ENCODE results near the gene MMAA.

DNA sequence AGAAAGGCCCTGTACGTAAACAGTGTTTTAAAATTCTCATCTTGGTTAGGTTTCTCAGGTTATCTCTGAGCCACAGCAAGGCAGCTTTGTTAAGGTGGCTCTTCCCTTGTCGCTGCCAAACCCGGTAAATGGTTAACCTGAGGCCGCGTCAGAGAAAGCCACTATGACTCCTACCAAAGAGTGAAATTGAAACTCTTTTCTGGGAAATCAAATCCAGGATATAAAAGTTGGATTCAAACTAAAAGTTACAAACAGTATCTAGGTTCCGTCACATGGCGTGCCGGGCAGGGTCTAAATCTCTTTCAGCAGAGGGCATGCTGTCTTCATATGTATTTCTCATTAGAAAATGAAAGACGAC lies 433 bp downstream of the MMAA start:
- TF ChIP-seq, protein P1, sequence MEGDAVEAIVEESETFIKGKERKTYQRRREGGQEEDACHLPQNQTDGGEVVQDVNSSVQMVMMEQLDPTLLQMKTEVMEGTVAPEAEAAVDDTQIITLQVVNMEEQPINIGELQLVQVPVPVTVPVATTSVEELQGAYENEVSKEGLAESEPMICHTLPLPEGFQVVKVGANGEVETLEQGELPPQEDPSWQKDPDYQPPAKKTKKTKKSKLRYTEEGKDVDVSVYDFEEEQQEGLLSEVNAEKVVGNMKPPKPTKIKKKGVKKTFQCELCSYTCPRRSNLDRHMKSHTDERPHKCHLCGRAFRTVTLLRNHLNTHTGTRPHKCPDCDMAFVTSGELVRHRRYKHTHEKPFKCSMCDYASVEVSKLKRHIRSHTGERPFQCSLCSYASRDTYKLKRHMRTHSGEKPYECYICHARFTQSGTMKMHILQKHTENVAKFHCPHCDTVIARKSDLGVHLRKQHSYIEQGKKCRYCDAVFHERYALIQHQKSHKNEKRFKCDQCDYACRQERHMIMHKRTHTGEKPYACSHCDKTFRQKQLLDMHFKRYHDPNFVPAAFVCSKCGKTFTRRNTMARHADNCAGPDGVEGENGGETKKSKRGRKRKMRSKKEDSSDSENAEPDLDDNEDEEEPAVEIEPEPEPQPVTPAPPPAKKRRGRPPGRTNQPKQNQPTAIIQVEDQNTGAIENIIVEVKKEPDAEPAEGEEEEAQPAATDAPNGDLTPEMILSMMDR (IDR thresholded peaks at IDR 0.05): no peak
- TF ChIP-seq POLR2AphosphoS5 (IDR thresholded peaks at IDR 0.05): no peak
- TF ChIP-seq EP300 (IDR thresholded peaks at IDR 0.05): no peak

Data from esophagus muscularis mucosa (tissue), 4 donors.